ENCODE results near the gene CACNA2D2. TPM values are rescaled to one million over a fixed set of nuclear protein-coding genes. Genes with fewer than 3 reads are reported as not detected.

Gene CACNA2D2
- total and polyA plus RNA-seq, 2 of the 8 experiments (the other 6 are each of a cell fraction or from before 2014, with no cell fraction given): 14.1 to 25.0 TPM

GRCh38 chr3:50319181-50319893 lies 184.1 kb downstream of the CACNA2D2 start (continued):
- TF ChIP-seq NRF1 (IDR thresholded peaks at IDR 0.05; ENCODE audit: low read depth, low read length): no peak
- no peak for TF ChIP-seq SP4 (IDR thresholded peaks at IDR 0.05; ENCODE audit: low read length)

Data from H1 (cell line).